HEK293 (cell line): ENCODE results near the gene CAPSL.

Source experiments
- SCRT1 ChIP-seq: fragments of 450-650 bp; formaldehyde crosslinking; IDR thresholded peaks from 2 replicates; pipeline ENCODE4 v1.5.1; 2016; ENCODE audit warnings: missing biosample characterization, missing genetic modification characterization, borderline replicate concordance
- ZNF184 ChIP-seq: fragments of 450-650 bp; IDR thresholded peaks from 2 replicates; pipeline ENCODE4 v1.5.1; 2018; ENCODE audit warnings: missing biosample characterization, mild to moderate bottlenecking, missing genetic modification characterization
- ZNF623 ChIP-seq: fragments of 450-650 bp; formaldehyde crosslinking; IDR thresholded peaks from 2 replicates; pipeline ENCODE4 v1.5.1; 2016; ENCODE audit warnings: missing biosample characterization, missing genetic modification characterization
- TF ChIP-seq, protein P1 (sequence below): fragments of 450-650 bp; formaldehyde crosslinking; IDR thresholded peaks from 2 replicates; pipeline ENCODE4 v1.5.1; 2016; ENCODE audit warnings: missing biosample characterization, missing genetic modification characterization
- TF ChIP-seq, protein P2 (sequence below): fragments of 450-650 bp; formaldehyde crosslinking; IDR thresholded peaks from 2 replicates; pipeline ENCODE4 v1.5.1; 2017; ENCODE audit warnings: missing biosample characterization, missing genetic modification characterization
- TF ChIP-seq, protein P3 (sequence below): fragments of 450-650 bp; formaldehyde crosslinking; IDR thresholded peaks from 2 replicates; pipeline ENCODE4 v1.5.1; 2016; ENCODE audit warnings: missing biosample characterization, missing genetic modification characterization

DNA sequence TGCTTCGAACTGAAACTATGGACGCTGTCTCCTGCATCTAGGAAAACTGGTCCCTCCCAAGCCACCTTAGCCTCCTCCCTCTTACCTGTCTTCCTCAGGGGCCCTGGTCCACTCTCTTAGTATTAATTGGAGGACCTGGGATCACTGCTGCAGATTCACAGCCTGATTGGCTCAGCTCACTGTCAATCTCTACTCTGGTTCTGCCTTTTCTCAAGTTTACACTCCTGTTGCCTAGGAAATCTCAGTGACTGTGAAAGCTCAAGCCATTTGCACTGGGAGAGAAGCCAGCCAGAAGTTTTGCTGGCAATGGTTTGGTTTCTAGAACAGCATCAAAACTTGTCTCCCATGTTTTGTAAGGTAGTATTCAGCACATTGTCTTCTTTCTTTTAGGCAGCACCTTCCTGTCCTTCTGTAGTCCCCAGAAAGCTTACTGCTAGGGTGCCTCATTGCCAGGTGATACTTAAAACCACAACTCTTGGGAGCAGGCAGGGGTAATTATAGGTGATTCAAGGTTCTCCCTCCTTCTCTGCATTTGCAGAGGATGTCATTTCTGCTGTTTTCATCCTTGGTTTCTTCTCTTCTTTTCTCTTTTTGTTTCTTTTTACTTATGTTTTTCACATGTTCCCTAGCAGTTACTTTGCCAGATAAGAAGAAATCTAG is at the start of gene CAPSL:
- TF ChIP-seq, protein P1, sequence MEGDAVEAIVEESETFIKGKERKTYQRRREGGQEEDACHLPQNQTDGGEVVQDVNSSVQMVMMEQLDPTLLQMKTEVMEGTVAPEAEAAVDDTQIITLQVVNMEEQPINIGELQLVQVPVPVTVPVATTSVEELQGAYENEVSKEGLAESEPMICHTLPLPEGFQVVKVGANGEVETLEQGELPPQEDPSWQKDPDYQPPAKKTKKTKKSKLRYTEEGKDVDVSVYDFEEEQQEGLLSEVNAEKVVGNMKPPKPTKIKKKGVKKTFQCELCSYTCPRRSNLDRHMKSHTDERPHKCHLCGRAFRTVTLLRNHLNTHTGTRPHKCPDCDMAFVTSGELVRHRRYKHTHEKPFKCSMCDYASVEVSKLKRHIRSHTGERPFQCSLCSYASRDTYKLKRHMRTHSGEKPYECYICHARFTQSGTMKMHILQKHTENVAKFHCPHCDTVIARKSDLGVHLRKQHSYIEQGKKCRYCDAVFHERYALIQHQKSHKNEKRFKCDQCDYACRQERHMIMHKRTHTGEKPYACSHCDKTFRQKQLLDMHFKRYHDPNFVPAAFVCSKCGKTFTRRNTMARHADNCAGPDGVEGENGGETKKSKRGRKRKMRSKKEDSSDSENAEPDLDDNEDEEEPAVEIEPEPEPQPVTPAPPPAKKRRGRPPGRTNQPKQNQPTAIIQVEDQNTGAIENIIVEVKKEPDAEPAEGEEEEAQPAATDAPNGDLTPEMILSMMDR (tag by site-specific recombination) = no peak
- TF ChIP-seq SCRT1 (tag by site-specific recombination) = no peak
- TF ChIP-seq, protein P2, sequence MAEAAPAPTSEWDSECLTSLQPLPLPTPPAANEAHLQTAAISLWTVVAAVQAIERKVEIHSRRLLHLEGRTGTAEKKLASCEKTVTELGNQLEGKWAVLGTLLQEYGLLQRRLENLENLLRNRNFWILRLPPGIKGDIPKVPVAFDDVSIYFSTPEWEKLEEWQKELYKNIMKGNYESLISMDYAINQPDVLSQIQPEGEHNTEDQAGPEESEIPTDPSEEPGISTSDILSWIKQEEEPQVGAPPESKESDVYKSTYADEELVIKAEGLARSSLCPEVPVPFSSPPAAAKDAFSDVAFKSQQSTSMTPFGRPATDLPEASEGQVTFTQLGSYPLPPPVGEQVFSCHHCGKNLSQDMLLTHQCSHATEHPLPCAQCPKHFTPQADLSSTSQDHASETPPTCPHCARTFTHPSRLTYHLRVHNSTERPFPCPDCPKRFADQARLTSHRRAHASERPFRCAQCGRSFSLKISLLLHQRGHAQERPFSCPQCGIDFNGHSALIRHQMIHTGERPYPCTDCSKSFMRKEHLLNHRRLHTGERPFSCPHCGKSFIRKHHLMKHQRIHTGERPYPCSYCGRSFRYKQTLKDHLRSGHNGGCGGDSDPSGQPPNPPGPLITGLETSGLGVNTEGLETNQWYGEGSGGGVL (tag by site-specific recombination) = no peak
- TF ChIP-seq ZNF623 (tag by site-specific recombination) = no peak
- TF ChIP-seq, protein P3, sequence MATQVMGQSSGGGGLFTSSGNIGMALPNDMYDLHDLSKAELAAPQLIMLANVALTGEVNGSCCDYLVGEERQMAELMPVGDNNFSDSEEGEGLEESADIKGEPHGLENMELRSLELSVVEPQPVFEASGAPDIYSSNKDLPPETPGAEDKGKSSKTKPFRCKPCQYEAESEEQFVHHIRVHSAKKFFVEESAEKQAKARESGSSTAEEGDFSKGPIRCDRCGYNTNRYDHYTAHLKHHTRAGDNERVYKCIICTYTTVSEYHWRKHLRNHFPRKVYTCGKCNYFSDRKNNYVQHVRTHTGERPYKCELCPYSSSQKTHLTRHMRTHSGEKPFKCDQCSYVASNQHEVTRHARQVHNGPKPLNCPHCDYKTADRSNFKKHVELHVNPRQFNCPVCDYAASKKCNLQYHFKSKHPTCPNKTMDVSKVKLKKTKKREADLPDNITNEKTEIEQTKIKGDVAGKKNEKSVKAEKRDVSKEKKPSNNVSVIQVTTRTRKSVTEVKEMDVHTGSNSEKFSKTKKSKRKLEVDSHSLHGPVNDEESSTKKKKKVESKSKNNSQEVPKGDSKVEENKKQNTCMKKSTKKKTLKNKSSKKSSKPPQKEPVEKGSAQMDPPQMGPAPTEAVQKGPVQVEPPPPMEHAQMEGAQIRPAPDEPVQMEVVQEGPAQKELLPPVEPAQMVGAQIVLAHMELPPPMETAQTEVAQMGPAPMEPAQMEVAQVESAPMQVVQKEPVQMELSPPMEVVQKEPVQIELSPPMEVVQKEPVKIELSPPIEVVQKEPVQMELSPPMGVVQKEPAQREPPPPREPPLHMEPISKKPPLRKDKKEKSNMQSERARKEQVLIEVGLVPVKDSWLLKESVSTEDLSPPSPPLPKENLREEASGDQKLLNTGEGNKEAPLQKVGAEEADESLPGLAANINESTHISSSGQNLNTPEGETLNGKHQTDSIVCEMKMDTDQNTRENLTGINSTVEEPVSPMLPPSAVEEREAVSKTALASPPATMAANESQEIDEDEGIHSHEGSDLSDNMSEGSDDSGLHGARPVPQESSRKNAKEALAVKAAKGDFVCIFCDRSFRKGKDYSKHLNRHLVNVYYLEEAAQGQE (tag by site-specific recombination) = no peak
- no peak for TF ChIP-seq ZNF184
